ENCODE results near the gene LRPAP1. TPM values are rescaled to one million over a fixed set of nuclear protein-coding genes. Genes with fewer than 3 reads are reported as not detected.
A peak's percentile ranks its signal among the peaks of the same experiment; 100 is the strongest.

Gene LRPAP1
- total and polyA plus RNA-seq, 3 experiments from 2014 or later, result 89.0 to 140 (median 94.9) TPM

- no peak for DNase-seq
- Histone ChIP-seq H3K27me3 (ENCODE audit: insufficient read depth, low read length, poor library complexity, severe bottlenecking) (peaks cover 5% of the 10 kb centered on the region), H3K9me3 (ENCODE audit: low read length) (no peaks in the 10 kb centered on the region), H3K27ac (ENCODE audit: low read depth, low read length) (no peak overlapping the region), H3K4me1 (ENCODE audit: insufficient read depth, low read length) (peaks cover 5% of the 10 kb centered on the region), H3K4me3 (ENCODE audit: low read length) (no peak overlapping the region), H3K36me3 (ENCODE audit: insufficient read depth, low read length) (no peaks in the 10 kb centered on the region)
- ChIA-PET CTCF (no interaction called here), POLR2A (no interaction called here)
- Mint-ChIP-seq H3K36me3 (no peaks in the 10 kb centered on the region), H3K27me3 (peaks cover 18 to 23% of the 10 kb centered on the region in 2 donors), H3K4me1 (peaks cover 0 to 5% (median 0%) of the 10 kb centered on the region in 3 donors), H3K4me3 (no peak overlapping the region), H3K27ac (no peak overlapping the region), H3K9me3 (no peaks in the 10 kb centered on the region)
These were observed 43.4 kb downstream of the LRPAP1 start for GRCh38 chr4:3488820-3489219.

- no peak overlapping the region for H3K4me3 Mint-ChIP-seq
- H3K27me3 Mint-ChIP-seq, result peaks cover 18 to 23% of the 10 kb centered on the region in 2 donors
- Histone ChIP-seq H3K4me1 (ENCODE audit: insufficient read depth, low read length) (peaks cover 5% of the 10 kb centered on the region), H3K27ac (ENCODE audit: low read depth, low read length) (no peak overlapping the region), H3K4me3 (ENCODE audit: low read length) (no peak overlapping the region), H3K9me3 (ENCODE audit: low read length) (no peaks in the 10 kb centered on the region), H3K36me3 (ENCODE audit: insufficient read depth, low read length) (no peaks in the 10 kb centered on the region), H3K27me3 (ENCODE audit: insufficient read depth, low read length, poor library complexity, severe bottlenecking) (peaks cover 5% of the 10 kb centered on the region)
- POLR2A ChIA-PET, result no interaction called here
- DNase-seq, result no peak
- H3K9me3 Mint-ChIP-seq, result no peaks in the 10 kb centered on the region
- CTCF ChIA-PET, result no interaction called here
- H3K4me1 Mint-ChIP-seq, result peaks cover 0 to 5% (median 0%) of the 10 kb centered on the region in 3 donors
- H3K27ac Mint-ChIP-seq, result no peak overlapping the region
- H3K36me3 Mint-ChIP-seq, result no peaks in the 10 kb centered on the region
These were observed 44.4 kb downstream of the LRPAP1 start for GRCh38 chr4:3487861-3488260.

GRCh38 chr4:3486541-3487540 lies 45.4 kb downstream of the LRPAP1 start:
- no peak overlapping the region for H3K4me3 ChIP-seq (ENCODE audit: low read length)
- H3K27me3 ChIP-seq (ENCODE audit: insufficient read depth, low read length, poor library complexity, severe bottlenecking), result peaks cover 5% of the 10 kb centered on the region
- H3K4me3 Mint-ChIP-seq, result no peak overlapping the region
- H3K9me3 Mint-ChIP-seq, result no peaks in the 10 kb centered on the region
- H3K36me3 ChIP-seq (ENCODE audit: insufficient read depth, low read length), result no peaks in the 10 kb centered on the region
- no peak overlapping the region for H3K27ac Mint-ChIP-seq
- H3K4me1 Mint-ChIP-seq, result peaks cover 0 to 5% (median 0%) of the 10 kb centered on the region in 3 donors
- H3K27ac ChIP-seq (ENCODE audit: low read depth, low read length), result no peak overlapping the region
- no peak for DNase-seq
- no peaks in the 10 kb centered on the region for H3K9me3 ChIP-seq (ENCODE audit: low read length)
- peaks cover 18 to 19% of the 10 kb centered on the region in 2 donors for H3K27me3 Mint-ChIP-seq
- ChIA-PET CTCF (no interaction called here), POLR2A (no interaction called here)
- H3K4me1 ChIP-seq (ENCODE audit: insufficient read depth, low read length), result peaks cover 5% of the 10 kb centered on the region
- H3K36me3 Mint-ChIP-seq, result no peaks in the 10 kb centered on the region

GRCh38 chr4:3485886-3486540 lies 46.2 kb downstream of the LRPAP1 start:
- Histone ChIP-seq H3K4me3 (ENCODE audit: low read length) (no peak overlapping the region), H3K36me3 (ENCODE audit: insufficient read depth, low read length) (no peaks in the 10 kb centered on the region), H3K4me1 (ENCODE audit: insufficient read depth, low read length) (peaks cover 5% of the 10 kb centered on the region), H3K9me3 (ENCODE audit: low read length) (no peaks in the 10 kb centered on the region), H3K27me3 (ENCODE audit: insufficient read depth, low read length, poor library complexity, severe bottlenecking) (peaks cover 10% of the 10 kb centered on the region), H3K27ac (ENCODE audit: low read depth, low read length) (no peak overlapping the region)
- Mint-ChIP-seq H3K27ac (no peak overlapping the region), H3K9me3 (no peaks in the 10 kb centered on the region), H3K36me3 (no peaks in the 10 kb centered on the region), H3K4me3 (peak overlapping the region in 1 of 7 donors; percentile 40), H3K27me3 (peaks cover 17 to 20% of the 10 kb centered on the region in 2 donors), H3K4me1 (peaks cover 0 to 5% (median 0%) of the 10 kb centered on the region in 3 donors)
- ChIA-PET POLR2A (no interaction called here), CTCF (no interaction called here)
- no peak for DNase-seq

GRCh38 chr4:3485011-3485791 lies 47.0 kb downstream of the LRPAP1 start:
- H3K4me1 ChIP-seq (ENCODE audit: insufficient read depth, low read length), result peaks cover 5% of the 10 kb centered on the region
- H3K27me3 ChIP-seq (ENCODE audit: insufficient read depth, low read length, poor library complexity, severe bottlenecking), result peaks cover 13% of the 10 kb centered on the region
- Mint-ChIP-seq H3K36me3 (no peaks in the 10 kb centered on the region), H3K9me3 (no peaks in the 10 kb centered on the region), H3K4me1 (peaks cover 0 to 5% (median 0%) of the 10 kb centered on the region in 3 donors), H3K27ac (no peak overlapping the region), H3K4me3 (peak overlapping the region in 5 of 7 donors; percentile 38 to 87 (median 54)), H3K27me3 (peaks cover 17 to 26% of the 10 kb centered on the region in 2 donors)
- H3K9me3 ChIP-seq (ENCODE audit: low read length), result no peaks in the 10 kb centered on the region
- no peaks in the 10 kb centered on the region for H3K36me3 ChIP-seq (ENCODE audit: insufficient read depth, low read length)
- ChIA-PET POLR2A (no interaction called here), CTCF (no interaction called here)
- no peak overlapping the region for H3K27ac ChIP-seq (ENCODE audit: low read depth, low read length)
- no peak overlapping the region for H3K4me3 ChIP-seq (ENCODE audit: low read length)
- no peak for DNase-seq

GRCh38 chr4:3484057-3484973 lies 47.9 kb downstream of the LRPAP1 start:
- POLR2A ChIA-PET, result no interaction called here
- no peak overlapping the region for H3K4me3 Mint-ChIP-seq
- no peak for DNase-seq
- H3K27me3 Mint-ChIP-seq, result peaks cover 17 to 25% of the 10 kb centered on the region in 2 donors
- Histone ChIP-seq H3K27me3 (ENCODE audit: insufficient read depth, low read length, poor library complexity, severe bottlenecking) (peaks cover 13% of the 10 kb centered on the region), H3K4me3 (ENCODE audit: low read length) (no peak overlapping the region), H3K4me1 (ENCODE audit: insufficient read depth, low read length) (peaks cover 5% of the 10 kb centered on the region), H3K27ac (ENCODE audit: low read depth, low read length) (no peak overlapping the region), H3K36me3 (ENCODE audit: insufficient read depth, low read length) (no peaks in the 10 kb centered on the region), H3K9me3 (ENCODE audit: low read length) (no peaks in the 10 kb centered on the region)
- CTCF ChIA-PET, result no interaction called here
- H3K4me1 Mint-ChIP-seq, result peaks cover 0 to 5% (median 0%) of the 10 kb centered on the region in 3 donors
- H3K9me3 Mint-ChIP-seq, result no peaks in the 10 kb centered on the region
- no peak overlapping the region for H3K27ac Mint-ChIP-seq
- H3K36me3 Mint-ChIP-seq, result no peaks in the 10 kb centered on the region

GRCh38 chr4:3483471-3483921 lies 48.7 kb downstream of the LRPAP1 start:
- no peaks in the 10 kb centered on the region for H3K9me3 ChIP-seq (ENCODE audit: low read length)
- peaks cover 13% of the 10 kb centered on the region for H3K27me3 ChIP-seq (ENCODE audit: insufficient read depth, low read length, poor library complexity, severe bottlenecking)
- Mint-ChIP-seq H3K27me3 (peaks cover 11 to 17% of the 10 kb centered on the region in 2 donors), H3K4me3 (no peak overlapping the region), H3K4me1 (peaks cover 0 to 5% (median 0%) of the 10 kb centered on the region in 3 donors), H3K27ac (peak overlapping the region in 1 of 8 donors; percentile 50), H3K9me3 (no peaks in the 10 kb centered on the region), H3K36me3 (no peaks in the 10 kb centered on the region)
- H3K27ac ChIP-seq (ENCODE audit: low read depth, low read length), result no peak overlapping the region
- no peaks in the 10 kb centered on the region for H3K36me3 ChIP-seq (ENCODE audit: insufficient read depth, low read length)
- ChIA-PET POLR2A (no interaction called here), CTCF (no interaction called here)
- H3K4me1 ChIP-seq (ENCODE audit: insufficient read depth, low read length), result peaks cover 5% of the 10 kb centered on the region
- H3K4me3 ChIP-seq (ENCODE audit: low read length), result no peak overlapping the region
- DNase-seq, result no peak
